ENCODE data around the gene CEP95. TPM values are rescaled to one million over a fixed set of nuclear protein-coding genes. Genes with fewer than 3 reads are reported as not detected.

Gene CEP95
- total and polyA plus RNA-seq, 8 donors, result 15.7 to 115 (median 53.6) TPM

- intact Hi-C loops (cut with DNase I; ENCODE audit: low total_unique reads), result no loop called here
Observed at GRCh38 chr17:64585146-64585545, 78.4 kb downstream of the CEP95 start.

More at GRCh38 chr17:64585146-64585545, 78.4 kb downstream of the CEP95 start:
- Histone ChIP-seq H3K36me3 (peaks cover 8 to 64% (median 57%) of the 10 kb centered on the region in 4 donors), H3K27me3 (no peaks in the 10 kb centered on the region), H3K4me1 (peaks cover 0 to 4% (median 0%) of the 10 kb centered on the region in 4 donors), H3K27ac (no peak overlapping the region), H3K9me3 (no peaks in the 10 kb centered on the region), H3K4me3 (no peak overlapping the region)
- TF ChIP-seq POLR2A (IDR thresholded peaks at IDR 0.05), result no peak
- no peak for TF ChIP-seq EP300 (IDR thresholded peaks at IDR 0.05)
- no peak for TF ChIP-seq CTCF (IDR thresholded peaks at IDR 0.05)
- no peak for TF ChIP-seq POLR2AphosphoS5 (IDR thresholded peaks at IDR 0.05)
- DNase-seq, result no peak
- WGBS, 5 donors, result 62 to 99% (median 95%) methylated on average over 2 of the region's 2 CpGs

Small RNA genes within 50 kb of the gene (small RNA-seq; reads per million reads assigned to genes)
- gene AC009994.1 (0 reads per million in 4 donors), gene ATP5MFP4 (0 reads per million in 4 donors)

Other genes starting within 250 kb of the CEP95 start
- gene TEX2, start 243.7 kb upstream of the CEP95 start, total RNA-seq, result 10 to 100 TPM; 17.5 to 50.6 (median 40.0) TPM
- gene TEX2, start 243.7 kb upstream of the CEP95 start, polyA plus RNA-seq, result 1 to 10 TPM; 5.8 to 8.0 (median 7.7) TPM
- gene PECAM1, start 116.1 kb upstream of the CEP95 start, total RNA-seq, result 10 to 100 TPM; 26.8 to 87.5 (median 50.7) TPM
- 10 to 100 TPM in 1 of 3 donors, 1 to 10 TPM in 2; 5.5 to 13.4 (median 7.5) TPM for gene PECAM1, start 116.1 kb upstream of the CEP95 start, polyA plus RNA-seq
- gene MILR1, start 57.9 kb upstream of the CEP95 start, total RNA-seq, result 1 to 10 TPM in 2 of 5 donors, not detected in 3; 1.8 to 4.2 TPM
- gene MILR1, start 57.9 kb upstream of the CEP95 start, polyA plus RNA-seq, result 1 to 10 TPM; 1.4 to 3.4 (median 2.7) TPM
- 10 to 100 TPM in 3 of 5 donors, 1 to 10 TPM in 2; 1.3 to 41.4 (median 12.3) TPM for gene POLG2, start 9.9 kb upstream of the CEP95 start, total RNA-seq
- 10 to 100 TPM in 1 of 3 donors, 1 to 10 TPM in 2; 3.7 to 11.8 (median 8.0) TPM for gene POLG2, start 9.9 kb upstream of the CEP95 start, polyA plus RNA-seq
- 1,000 to 10,000 TPM in 1 of 5 donors, 100 to 1,000 TPM in 4; 415 to 1,284 (median 672) TPM for gene DDX5, start 688 bp upstream of the CEP95 start, total RNA-seq
- gene DDX5, start 688 bp upstream of the CEP95 start, polyA plus RNA-seq, result 100 to 1,000 TPM; 208 to 307 (median 231) TPM
- gene SMURF2, start 155.3 kb downstream of the CEP95 start, total RNA-seq, result 10 to 100 TPM in 4 of 5 donors, 1 to 10 TPM in 1; 2.6 to 54.3 (median 26.3) TPM
- gene SMURF2, start 155.3 kb downstream of the CEP95 start, polyA plus RNA-seq, result 1 to 10 TPM; 4.1 to 9.9 (median 7.9) TPM

All from stomach (tissue), 9 donors.